ENCODE data around the gene C16orf46. TPM values are rescaled to one million over a fixed set of nuclear protein-coding genes. Genes with fewer than 3 reads are reported as not detected.

Gene C16orf46
- total and polyA plus RNA-seq, 9 of the 15 experiments (the other 6 are each of a cell fraction or from before 2014, with no cell fraction given): 0.10 to 0.98 (median 0.41) TPM; not detected in 1

DNA sequence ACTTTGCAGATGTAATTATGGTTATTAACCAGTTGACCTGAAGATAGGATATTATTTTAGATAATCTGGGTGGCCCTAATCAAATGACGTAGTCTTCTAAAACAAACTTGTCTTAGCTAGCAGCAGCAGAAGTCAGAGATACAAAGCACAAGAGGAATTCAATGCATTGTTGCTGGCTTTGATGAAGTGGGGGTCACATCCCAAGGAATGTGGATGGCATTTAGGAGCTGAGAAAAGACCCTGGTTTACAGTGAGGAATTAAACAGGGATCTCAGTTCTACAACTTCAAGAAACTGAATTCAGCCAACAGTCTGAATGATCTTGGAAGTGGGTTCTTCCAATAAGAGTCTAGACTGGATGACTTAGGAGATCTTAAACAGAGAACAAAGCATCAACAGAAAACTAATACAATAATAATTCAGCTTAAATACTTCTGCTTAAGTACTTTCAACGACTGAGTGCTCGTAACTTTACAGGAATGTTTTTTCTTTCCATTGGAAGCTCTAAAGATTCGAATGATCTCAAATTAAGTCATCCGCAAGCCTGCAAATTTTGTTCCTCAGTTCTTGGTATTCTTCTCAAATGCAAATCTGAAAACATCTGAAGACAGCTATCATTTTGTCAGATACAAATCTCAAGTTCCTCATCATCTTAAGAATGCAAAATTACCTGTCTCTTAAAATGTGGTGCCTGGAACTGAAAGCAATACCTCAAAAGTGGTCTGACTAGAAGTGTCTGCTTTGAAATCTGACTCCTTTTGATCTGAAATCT lies 3.3 kb downstream of the C16orf46 start (continued):
- TF ChIP-seq, protein P1, sequence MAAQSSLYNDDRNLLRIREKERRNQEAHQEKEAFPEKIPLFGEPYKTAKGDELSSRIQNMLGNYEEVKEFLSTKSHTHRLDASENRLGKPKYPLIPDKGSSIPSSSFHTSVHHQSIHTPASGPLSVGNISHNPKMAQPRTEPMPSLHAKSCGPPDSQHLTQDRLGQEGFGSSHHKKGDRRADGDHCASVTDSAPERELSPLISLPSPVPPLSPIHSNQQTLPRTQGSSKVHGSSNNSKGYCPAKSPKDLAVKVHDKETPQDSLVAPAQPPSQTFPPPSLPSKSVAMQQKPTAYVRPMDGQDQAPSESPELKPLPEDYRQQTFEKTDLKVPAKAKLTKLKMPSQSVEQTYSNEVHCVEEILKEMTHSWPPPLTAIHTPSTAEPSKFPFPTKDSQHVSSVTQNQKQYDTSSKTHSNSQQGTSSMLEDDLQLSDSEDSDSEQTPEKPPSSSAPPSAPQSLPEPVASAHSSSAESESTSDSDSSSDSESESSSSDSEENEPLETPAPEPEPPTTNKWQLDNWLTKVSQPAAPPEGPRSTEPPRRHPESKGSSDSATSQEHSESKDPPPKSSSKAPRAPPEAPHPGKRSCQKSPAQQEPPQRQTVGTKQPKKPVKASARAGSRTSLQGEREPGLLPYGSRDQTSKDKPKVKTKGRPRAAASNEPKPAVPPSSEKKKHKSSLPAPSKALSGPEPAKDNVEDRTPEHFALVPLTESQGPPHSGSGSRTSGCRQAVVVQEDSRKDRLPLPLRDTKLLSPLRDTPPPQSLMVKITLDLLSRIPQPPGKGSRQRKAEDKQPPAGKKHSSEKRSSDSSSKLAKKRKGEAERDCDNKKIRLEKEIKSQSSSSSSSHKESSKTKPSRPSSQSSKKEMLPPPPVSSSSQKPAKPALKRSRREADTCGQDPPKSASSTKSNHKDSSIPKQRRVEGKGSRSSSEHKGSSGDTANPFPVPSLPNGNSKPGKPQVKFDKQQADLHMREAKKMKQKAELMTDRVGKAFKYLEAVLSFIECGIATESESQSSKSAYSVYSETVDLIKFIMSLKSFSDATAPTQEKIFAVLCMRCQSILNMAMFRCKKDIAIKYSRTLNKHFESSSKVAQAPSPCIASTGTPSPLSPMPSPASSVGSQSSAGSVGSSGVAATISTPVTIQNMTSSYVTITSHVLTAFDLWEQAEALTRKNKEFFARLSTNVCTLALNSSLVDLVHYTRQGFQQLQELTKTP (IDR thresholded peaks at IDR 0.05; ENCODE audit: low read depth in 1 of 2, partially characterized antibody in 2 of 2): no peak
- no peak for TF ChIP-seq HNRNPL (IDR thresholded peaks at IDR 0.05; ENCODE audit: low read depth, low read length)
- TF ChIP-seq, protein P2, sequence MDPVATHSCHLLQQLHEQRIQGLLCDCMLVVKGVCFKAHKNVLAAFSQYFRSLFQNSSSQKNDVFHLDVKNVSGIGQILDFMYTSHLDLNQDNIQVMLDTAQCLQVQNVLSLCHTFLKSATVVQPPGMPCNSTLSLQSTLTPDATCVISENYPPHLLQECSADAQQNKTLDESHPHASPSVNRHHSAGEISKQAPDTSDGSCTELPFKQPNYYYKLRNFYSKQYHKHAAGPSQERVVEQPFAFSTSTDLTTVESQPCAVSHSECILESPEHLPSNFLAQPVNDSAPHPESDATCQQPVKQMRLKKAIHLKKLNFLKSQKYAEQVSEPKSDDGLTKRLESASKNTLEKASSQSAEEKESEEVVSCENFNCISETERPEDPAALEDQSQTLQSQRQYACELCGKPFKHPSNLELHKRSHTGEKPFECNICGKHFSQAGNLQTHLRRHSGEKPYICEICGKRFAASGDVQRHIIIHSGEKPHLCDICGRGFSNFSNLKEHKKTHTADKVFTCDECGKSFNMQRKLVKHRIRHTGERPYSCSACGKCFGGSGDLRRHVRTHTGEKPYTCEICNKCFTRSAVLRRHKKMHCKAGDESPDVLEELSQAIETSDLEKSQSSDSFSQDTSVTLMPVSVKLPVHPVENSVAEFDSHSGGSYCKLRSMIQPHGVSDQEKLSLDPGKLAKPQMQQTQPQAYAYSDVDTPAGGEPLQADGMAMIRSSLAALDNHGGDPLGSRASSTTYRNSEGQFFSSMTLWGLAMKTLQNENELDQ (CRISPR knock-in tag; IDR thresholded peaks at IDR 0.05; ENCODE audit: borderline replicate concordance): no peak
- no peak for TF ChIP-seq SP1 (CRISPR knock-in tag; IDR thresholded peaks at IDR 0.05)
- TF ChIP-seq, protein P3, sequence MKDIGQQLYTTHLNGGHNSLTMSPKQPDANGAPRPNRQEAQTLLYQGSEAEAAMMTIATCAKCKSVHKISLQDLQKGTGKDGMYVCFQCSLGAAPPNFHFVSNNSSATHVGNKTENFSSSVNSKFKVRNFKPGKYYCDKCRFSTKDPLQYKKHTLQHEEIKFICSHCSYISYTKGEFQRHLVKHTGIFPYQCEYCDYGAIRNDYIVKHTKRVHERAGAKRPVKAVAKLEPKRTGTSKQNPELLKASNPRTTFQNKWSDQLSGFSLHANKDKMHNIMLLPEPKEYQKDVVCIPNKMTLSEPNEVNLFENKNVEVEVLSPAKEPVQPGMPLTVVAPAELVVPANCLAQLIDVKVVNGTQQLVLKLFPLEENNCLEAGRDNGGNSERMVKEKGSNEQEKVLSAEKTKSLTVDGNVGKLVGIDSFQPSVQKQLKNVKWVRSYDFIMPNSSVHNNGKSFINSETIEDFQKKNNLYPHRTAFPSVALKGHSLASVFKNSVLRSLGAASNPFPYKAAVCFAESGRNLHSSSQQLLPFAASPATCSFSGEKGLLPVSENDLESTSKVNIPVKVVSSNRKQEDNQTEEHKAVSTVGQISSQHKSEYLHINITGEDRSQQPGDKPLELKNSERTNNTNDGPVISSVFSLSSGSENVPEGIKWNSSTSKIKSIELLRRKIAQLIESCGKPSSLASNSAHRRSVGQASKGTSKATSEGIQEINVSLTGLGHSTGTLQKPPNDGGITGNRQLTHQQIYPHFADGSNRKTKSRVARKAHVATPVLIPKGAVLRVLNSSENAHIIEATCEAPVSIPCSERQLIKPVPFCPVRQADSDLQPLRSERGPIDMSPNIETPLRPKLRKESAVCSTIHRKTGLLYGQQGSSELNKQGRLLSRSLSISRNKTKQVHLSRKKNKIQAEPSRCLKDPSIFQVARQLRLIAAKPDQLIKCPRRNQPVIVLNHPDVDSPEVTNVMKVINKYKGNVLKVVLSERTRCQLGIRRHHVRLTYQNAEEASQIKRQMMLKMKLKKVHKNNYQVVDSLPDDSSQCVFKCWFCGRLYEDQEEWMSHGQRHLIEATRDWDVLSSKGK (CRISPR knock-in tag; IDR thresholded peaks at IDR 0.05): no peak
- no peak for TF ChIP-seq SREBF1 (IDR thresholded peaks at IDR 0.05; ENCODE audit: borderline replicate concordance, low read depth, low read length)
- no peak for TF ChIP-seq XRCC3 (IDR thresholded peaks at IDR 0.05)
- TF ChIP-seq, protein P4, sequence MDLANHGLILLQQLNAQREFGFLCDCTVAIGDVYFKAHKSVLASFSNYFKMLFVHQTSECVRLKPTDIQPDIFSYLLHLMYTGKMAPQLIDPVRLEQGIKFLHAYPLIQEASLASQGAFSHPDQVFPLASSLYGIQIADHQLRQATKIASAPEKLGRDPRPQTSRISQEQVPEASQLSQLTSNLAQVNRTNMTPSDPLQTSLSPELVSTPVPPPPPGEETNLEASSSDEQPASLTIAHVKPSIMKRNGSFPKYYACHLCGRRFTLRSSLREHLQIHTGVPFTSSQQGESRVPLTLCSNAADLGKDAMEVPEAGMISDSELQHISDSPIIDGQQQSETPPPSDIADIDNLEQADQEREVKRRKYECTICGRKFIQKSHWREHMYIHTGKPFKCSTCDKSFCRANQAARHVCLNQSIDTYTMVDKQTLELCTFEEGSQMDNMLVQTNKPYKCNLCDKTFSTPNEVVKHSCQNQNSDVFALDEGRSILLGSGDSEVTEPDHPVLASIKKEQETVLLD (IDR thresholded peaks at IDR 0.05): no peak
- TF ChIP-seq POLR2H (tag; IDR thresholded peaks at IDR 0.05; ENCODE audit: low read depth): no peak
- no peak for TF ChIP-seq NR2C1 (IDR thresholded peaks at IDR 0.05)
- TF ChIP-seq NR2C1 (tag; IDR thresholded peaks at IDR 0.05): no peak
